ENCODE results near the gene TNRC6B. TPM values are rescaled to one million over a fixed set of nuclear protein-coding genes. Genes with fewer than 3 reads are reported as not detected.

The TNRC6B gene
- total RNA-seq, 1 experiment from 2014 or later: 50.4 TPM

- TF ChIP-seq FOXP4 (CRISPR knock-in tag; IDR thresholded peaks at IDR 0.05) (peak; percentile 81), HMGXB4 (CRISPR knock-in tag; IDR thresholded peaks at IDR 0.05) (no peak; the same call in 1 of the 2 replicates), PRRX2 (CRISPR knock-in tag; IDR thresholded peaks at IDR 0.05) (no peak), NFYB (CRISPR knock-in tag; conservative IDR thresholded peaks at IDR 0.05; ENCODE audit: low read depth) (no peak), OVOL2 (CRISPR knock-in tag; IDR thresholded peaks at IDR 0.05; ENCODE audit: borderline replicate concordance) (no peak), JUN (CRISPR knock-in tag; IDR thresholded peaks at IDR 0.05) (0 out of 2 replicates have a peak, but pooled peaks have one; percentile 9), SP1 (CRISPR knock-in tag; conservative IDR thresholded peaks at IDR 0.05) (peak; percentile 91), SOX15 (CRISPR knock-in tag; IDR thresholded peaks at IDR 0.05) (no peak), E2F1 (CRISPR knock-in tag; IDR thresholded peaks at IDR 0.05) (no peak), PREB (CRISPR knock-in tag; IDR thresholded peaks at IDR 0.05; ENCODE audit: borderline replicate concordance) (no peak), TP53 (CRISPR knock-in tag; IDR thresholded peaks at IDR 0.05) (peak; percentile 79; the same call in 1 of the 2 replicates), ZNF416 (CRISPR knock-in tag; IDR thresholded peaks at IDR 0.05) (no peak), ATF1 (CRISPR knock-in tag; IDR thresholded peaks at IDR 0.05) (no peak), ESRRA (CRISPR knock-in tag; IDR thresholded peaks at IDR 0.05; ENCODE audit: borderline replicate concordance) (peak; percentile 90; the same call in 1 of the 2 replicates), RELA (CRISPR knock-in tag; IDR thresholded peaks at IDR 0.05; ENCODE audit: borderline replicate concordance) (peak; percentile 69; the same call in 1 of the 2 replicates), MYBL2 (CRISPR knock-in tag; IDR thresholded peaks at IDR 0.05) (peak; percentile 83; the same call in 1 of the 2 replicates), RORB (CRISPR knock-in tag; IDR thresholded peaks at IDR 0.05) (no peak), ZNF317 (CRISPR knock-in tag; IDR thresholded peaks at IDR 0.05; ENCODE audit: borderline replicate concordance, low read depth) (no peak), ZBTB21 (CRISPR knock-in tag; IDR thresholded peaks at IDR 0.05; ENCODE audit: borderline replicate concordance) (peak; percentile 92; the same call in 1 of the 2 replicates), TCF7 (CRISPR knock-in tag; IDR thresholded peaks at IDR 0.05; ENCODE audit: low read depth) (no peak), AFF4 (CRISPR knock-in tag; IDR thresholded peaks at IDR 0.05; ENCODE audit: borderline replicate concordance) (0 out of 2 replicates have a peak, but pooled peaks have one; percentile 9), ZNF423 (CRISPR knock-in tag; IDR thresholded peaks at IDR 0.05) (no peak), ZBTB43 (CRISPR knock-in tag; IDR thresholded peaks at IDR 0.05) (peak; percentile 91), NR3C1 (CRISPR knock-in tag; conservative IDR thresholded peaks at IDR 0.05; ENCODE audit: low read depth) (no peak), ZNF219 (CRISPR knock-in tag; IDR thresholded peaks at IDR 0.05; ENCODE audit: borderline replicate concordance) (0 out of 2 replicates have a peak, but pooled peaks have one; percentile 11), ELF4 (CRISPR knock-in tag; IDR thresholded peaks at IDR 0.05; ENCODE audit: low read depth) (no peak), TEAD4 (CRISPR knock-in tag; IDR thresholded peaks at IDR 0.05) (no peak)
Observed at GRCh38 chr22:40346185-40347118, 168.7 kb downstream of the TNRC6B start, which contains the start of gene ADSL (continued).
